HG03060 (cell line): Measurements from ENCODE around the gene VMAC.

Experiments used
- ATAC-seq: cut with Tn5 transposase; IDR thresholded peaks from one replicate; pipeline ENCODE4 v1.9.1; 2021; ENCODE audit warnings: low read depth, moderate number of reproducible peaks; ENCODE audit not compliant: unreplicated experiment

VMAC gene

DNA sequence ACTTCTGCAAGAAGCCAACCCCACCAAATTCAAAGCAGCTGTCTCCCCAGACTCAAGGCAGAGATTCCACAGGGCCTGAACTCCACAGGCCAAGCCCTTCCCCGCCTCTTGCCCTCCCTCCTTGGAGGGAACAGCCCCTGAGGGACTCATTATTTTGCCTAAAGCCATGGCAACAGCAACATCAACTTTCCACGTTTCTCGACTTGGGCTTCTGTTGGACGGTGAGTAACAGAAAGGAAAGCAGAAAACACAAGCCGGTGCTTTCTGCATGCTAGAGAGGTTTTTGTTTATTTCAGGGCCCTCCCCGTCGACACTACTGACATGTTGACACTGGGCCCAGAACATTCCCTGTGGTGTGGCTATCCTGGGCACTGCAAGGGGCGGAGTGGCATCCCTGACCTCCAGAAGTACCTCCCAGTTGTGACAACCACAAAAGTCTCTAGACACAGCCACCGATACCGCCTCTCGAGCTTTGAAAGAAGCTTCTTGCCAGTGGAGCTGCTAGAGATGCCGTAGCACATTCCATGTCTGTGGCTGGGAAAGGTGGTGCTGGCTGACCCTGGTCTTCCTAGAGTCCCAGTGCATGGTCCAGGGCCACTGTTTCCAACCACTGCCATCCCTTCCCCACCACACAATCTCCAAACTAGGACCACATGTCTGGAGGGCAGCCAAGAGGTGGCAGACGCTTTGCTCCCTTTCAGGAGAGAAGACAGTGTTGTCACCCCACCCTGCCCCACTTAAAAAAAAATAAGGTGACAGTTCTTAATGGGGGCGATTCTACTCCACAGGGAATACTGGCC lies 22.2 kb downstream of the VMAC start:
- no peak for ATAC-seq

GRCh38 chr19:5927441-5927821 lies 22.8 kb downstream of the VMAC start:
- ATAC-seq: no peak

GRCh38 chr19:5929179-5929578 lies 24.5 kb downstream of the VMAC start:
- ATAC-seq: no peak

DNA sequence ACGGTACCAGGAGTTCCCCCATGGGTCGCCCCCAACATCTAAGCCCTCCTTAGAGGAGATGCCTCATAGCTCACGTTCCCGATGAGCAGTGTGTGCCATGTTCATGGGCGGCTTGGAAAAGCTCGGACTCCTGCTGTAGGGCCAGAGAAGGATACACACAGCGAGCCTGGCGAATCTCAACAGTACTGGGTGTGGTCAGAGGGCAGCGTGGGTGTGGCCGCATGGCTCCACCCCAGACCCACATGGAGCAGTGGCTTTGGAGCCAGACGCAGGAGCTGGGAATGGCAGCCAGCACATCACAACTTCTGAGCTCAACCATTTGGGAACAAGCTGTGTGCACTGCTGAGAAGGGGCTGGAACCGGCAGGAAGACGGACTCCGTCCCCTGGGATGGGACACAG lies 25.0 kb downstream of the VMAC start:
- ATAC-seq: no peak

DNA sequence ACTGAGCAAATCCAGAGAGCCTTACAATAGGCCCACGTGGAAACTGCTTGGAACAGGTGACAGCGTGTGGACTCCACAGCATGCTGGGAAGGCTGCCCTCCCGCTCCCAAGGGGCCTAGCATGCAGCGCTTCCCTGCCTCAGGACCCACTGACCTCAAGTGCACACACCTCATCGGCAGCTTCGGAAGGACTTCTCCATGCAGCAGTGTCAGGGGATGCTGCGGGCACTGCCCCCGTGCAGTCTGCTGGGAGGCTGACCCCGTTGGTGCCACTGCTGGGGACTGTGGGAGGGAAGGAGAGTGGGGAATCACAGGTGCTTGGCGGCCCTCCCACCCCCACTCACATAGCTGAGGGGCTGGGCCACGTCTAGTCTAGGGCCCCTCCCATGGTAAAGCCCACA lies 26.6 kb downstream of the VMAC start:
- ATAC-seq: no peak

- ATAC-seq: no peak
Observed at GRCh38 chr19:5932146-5932545, 27.5 kb downstream of the VMAC start.

- no peak for ATAC-seq
Observed at GRCh38 chr19:5932609-5933262, 28.1 kb downstream of the VMAC start.

- ATAC-seq: no peak
Observed at GRCh38 chr19:5933391-5934068, 28.9 kb downstream of the VMAC start.

DNA sequence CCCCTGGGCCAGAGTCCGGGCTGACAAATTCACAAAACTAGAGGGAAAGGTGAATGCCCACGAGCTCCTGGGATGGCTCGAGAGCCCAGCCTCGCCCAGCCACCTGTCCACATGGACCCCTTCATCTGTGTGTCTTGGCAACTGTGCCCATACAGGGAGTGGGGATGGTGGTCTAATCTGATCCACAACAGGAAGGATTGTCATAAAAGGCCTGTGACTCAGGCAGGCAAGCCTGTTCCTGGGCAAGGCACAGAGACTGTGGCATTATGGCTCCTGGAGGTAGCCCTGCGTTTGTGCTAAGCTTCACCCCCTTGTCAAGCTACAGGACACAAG lies 29.4 kb downstream of the VMAC start:
- ATAC-seq: no peak

DNA sequence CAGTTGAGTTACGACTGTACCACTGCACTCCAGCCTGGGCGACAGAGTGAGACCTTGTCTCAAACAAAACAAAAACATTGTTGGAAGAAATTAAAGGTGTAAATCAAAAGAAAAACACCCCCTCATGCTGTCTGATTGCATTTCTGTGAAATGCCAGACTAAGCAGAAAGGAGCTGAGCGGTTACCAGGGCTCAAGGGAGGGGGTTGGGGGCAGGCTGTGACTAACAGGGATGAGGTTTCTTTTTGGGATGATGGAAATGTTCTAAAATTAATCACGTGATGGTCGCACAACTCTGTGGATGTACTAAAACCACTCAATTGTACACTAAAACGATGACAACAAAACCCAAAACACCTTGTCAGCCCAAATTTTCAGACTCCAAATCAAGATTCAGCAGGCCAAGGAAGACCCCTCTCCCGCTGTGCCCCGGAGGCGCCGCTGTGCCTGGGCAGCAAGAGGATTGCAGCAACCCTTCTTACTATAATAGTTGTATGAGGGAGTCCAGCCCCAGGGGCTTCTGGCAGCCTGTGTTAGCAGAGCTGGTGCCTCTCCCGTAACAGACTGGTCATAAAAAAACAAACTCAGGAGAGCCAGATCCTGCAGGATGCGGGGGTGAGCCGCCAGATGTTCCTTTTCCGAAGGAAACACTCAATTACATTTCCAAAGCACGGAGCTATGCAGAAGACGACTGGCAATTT lies 30.3 kb downstream of the VMAC start:
- no peak for ATAC-seq

- ATAC-seq: no peak
Observed at GRCh38 chr19:5935473-5936291, 31.0 kb downstream of the VMAC start.

GRCh38 chr19:5936292-5936592 lies 31.6 kb downstream of the VMAC start:
- no peak for ATAC-seq

DNA sequence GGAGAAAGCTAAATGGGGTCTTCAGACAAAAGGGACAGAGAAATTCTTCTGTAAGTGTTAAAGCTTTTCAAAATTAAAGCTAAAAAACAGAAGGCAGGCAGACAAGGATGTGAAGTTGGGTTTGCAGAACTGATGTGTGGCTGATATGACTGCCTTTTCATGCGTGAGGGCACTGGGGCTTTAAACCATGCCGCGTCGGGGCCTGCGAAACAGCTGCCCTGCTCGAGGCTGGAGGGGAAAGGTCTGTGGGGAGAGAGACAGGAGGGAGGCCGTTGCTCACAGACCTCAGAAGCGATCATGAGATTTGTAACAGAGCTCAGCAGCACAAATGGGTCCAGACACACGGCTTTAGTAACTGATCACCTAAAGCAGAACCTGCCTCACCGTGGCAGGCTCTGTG lies 32.9 kb downstream of the VMAC start:
- ATAC-seq: no peak

GRCh38 chr19:5940260-5941208 lies 35.9 kb downstream of the VMAC start:
- ATAC-seq: no peak

DNA sequence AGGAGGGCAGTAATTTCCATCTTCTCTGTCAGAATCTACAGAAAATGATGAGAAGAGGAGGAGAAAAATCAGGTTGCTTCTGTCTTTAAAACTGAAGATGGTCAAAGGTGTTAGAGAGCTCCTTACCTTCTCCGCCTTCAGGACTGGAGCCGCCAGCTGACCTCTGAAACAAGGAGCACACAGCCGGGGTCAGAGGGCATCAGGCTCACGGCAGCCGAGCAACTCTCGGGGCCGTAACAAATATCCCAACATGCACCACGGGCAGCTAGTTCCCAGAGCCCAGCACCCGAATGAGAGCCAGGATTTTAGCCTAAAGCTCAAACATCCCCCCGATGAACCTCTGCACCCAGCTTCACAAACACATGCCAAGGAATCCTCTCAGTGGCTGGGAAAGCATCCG lies 37.0 kb downstream of the VMAC start:
- no peak for ATAC-seq

DNA sequence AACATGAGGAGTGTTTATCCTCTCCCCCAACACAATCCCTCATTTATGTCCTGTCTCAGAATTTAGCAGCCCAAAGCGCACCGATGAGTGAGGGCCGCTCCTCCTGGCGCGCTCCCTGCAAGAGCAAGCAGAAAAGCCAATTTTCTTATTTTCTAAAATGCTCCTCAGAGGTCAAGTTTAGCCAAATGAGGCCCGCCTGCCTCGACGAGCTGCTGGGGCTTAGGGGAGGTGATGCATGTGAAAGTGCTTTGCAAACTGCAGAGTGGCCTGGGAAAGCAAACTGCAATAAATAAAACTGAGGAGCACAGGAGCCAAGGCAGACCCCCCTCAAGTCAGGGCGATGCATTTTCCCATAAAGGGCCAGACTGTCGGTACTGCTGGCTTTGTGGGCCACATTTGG lies 38.4 kb downstream of the VMAC start:
- ATAC-seq: no peak

- no peak for ATAC-seq
Observed at GRCh38 chr19:5943623-5944022, 39.0 kb downstream of the VMAC start.

GRCh38 chr19:5947435-5947834 lies 42.8 kb downstream of the VMAC start:
- no peak for ATAC-seq

- ATAC-seq: no peak
Observed at GRCh38 chr19:5948752-5949564, 44.3 kb downstream of the VMAC start.
